Parathyroid adenoma (tissue), 2 donors: ENCODE results near the gene MINDY4.

Source experiments
- H2AFZ ChIP-seq: fragments of 300-600 bp; sonication (generic); one replicate; pipeline ENCODE4 v1.7.0; 2017; ENCODE audit warnings: antibody characterized with exemption, mild to moderate bottlenecking
- H3K27ac ChIP-seq: fragments of 300-600 bp; sonication (generic); one replicate; pipeline ENCODE4 v1.7.0; 2017
- H3K27me3 ChIP-seq: fragments of 300-600 bp; sonication (generic); one replicate; pipeline ENCODE4 v1.7.0; 2017; ENCODE audit warnings: low read length; ENCODE audit not compliant: control insufficient read depth, insufficient read depth
- H3K36me3 ChIP-seq: fragments of 300-600 bp; sonication (generic); one replicate; pipeline ENCODE4 v1.7.0; 2017; ENCODE audit warnings: low read length; ENCODE audit not compliant: control insufficient read depth, insufficient read depth
- H3K4me1 ChIP-seq: fragments of 300-600 bp; sonication (generic); one replicate; pipeline ENCODE4 v1.7.0; 2017; ENCODE audit warnings: control low read depth
- H3K4me2 ChIP-seq: fragments of 300-600 bp; sonication (generic); one replicate; pipeline ENCODE4 v1.7.0; 2017; ENCODE audit warnings: low read length
- H3K4me3 ChIP-seq: fragments of 300-600 bp; sonication (generic); one replicate; pipeline ENCODE4 v1.7.0; 2017; ENCODE audit warnings: low read depth, low read length
- H3K79me2 ChIP-seq: fragments of 300-600 bp; sonication (generic); one replicate; pipeline ENCODE4 v1.7.0; 2017; ENCODE audit warnings: control low read depth
- H3K9ac ChIP-seq: fragments of 300-600 bp; sonication (generic); one replicate; pipeline ENCODE4 v1.7.0; 2017; ENCODE audit warnings: mild to moderate bottlenecking
- H3K9me3 ChIP-seq: fragments of 300-600 bp; sonication (generic); one replicate; pipeline ENCODE4 v1.7.0; 2017; ENCODE audit warnings: low read length; ENCODE audit not compliant: control insufficient read depth
- CTCF ChIP-seq: fragments of 300-600 bp; sonication (generic); IDR thresholded peaks from one replicate; pipeline ENCODE4 v1.7.0; 2017; ENCODE audit warnings: antibody characterized with exemption, mild to moderate bottlenecking
- donor health status: primary hyperparathyroidism.

The MINDY4 gene

DNA sequence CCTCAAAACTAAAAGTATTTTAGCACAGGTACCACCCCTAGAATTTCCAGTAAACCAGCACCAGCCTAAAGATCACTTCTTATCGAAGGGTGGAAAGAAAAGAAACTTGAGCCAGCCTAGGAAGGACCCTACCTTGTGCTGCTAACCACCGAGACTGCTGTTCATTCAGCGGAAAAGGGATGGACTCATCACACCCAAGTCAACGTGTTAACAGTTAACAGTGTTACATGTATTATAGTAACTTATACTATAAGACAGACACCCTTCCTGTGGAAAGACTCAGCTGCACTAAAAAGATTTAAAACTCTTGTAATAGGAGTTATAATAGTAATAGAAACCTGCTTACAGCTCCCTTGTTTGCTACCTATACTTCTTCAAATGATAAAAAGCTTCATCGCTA is 39.8 kb downstream of the MINDY4 start:
- no peaks in the 10 kb centered on the region for H3K9me3 ChIP-seq
- H3K27ac ChIP-seq: no peak overlapping the region
- no peak overlapping the region for H3K4me3 ChIP-seq
- no peaks in the 10 kb centered on the region for H3K79me2 ChIP-seq
- no peaks in the 10 kb centered on the region for H3K4me1 ChIP-seq
- H3K4me2 ChIP-seq: no peak overlapping the region
- TF ChIP-seq CTCF: no peak
- no peak overlapping the region for H2AFZ ChIP-seq
- H3K9ac ChIP-seq: no peak overlapping the region
- H3K36me3 ChIP-seq: no peaks in the 10 kb centered on the region
- H3K27me3 ChIP-seq: no peaks in the 10 kb centered on the region

DNA sequence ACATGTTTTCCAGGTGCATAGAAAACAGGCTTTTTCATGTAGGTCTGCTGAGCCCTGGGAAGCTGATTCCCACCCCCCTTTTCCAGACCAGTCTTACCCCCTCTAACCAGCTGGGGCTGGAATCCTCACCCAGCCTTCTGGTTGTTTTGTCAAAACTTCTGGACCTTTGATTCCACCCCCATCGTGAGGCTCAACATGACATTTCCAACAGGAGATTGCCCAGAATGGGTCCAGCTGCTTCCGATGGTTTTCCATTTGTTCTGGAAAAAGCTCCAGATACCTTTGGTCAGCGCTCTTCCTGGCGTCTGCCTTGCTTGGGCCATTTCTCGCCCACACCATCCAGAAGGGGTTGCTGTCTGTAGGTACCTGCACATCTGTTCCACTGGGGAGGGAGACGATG is 41.5 kb downstream of the MINDY4 start:
- Histone ChIP-seq H3K79me2 (no peaks in the 10 kb centered on the region), H2AFZ (no peak overlapping the region), H3K9ac (no peak overlapping the region), H3K27ac (no peak overlapping the region), H3K27me3 (no peaks in the 10 kb centered on the region), H3K4me2 (no peak overlapping the region), H3K36me3 (no peaks in the 10 kb centered on the region), H3K9me3 (no peaks in the 10 kb centered on the region), H3K4me3 (no peak overlapping the region), H3K4me1 (no peaks in the 10 kb centered on the region)
- no peak for TF ChIP-seq CTCF

- H3K4me3 ChIP-seq: no peak overlapping the region
- H3K27me3 ChIP-seq: no peaks in the 10 kb centered on the region
- no peak overlapping the region for H3K27ac ChIP-seq
- H3K9ac ChIP-seq: no peak overlapping the region
- no peak overlapping the region for H3K4me2 ChIP-seq
- H2AFZ ChIP-seq: no peak overlapping the region
- TF ChIP-seq CTCF: no peak
- H3K4me1 ChIP-seq: no peaks in the 10 kb centered on the region
- no peaks in the 10 kb centered on the region for H3K36me3 ChIP-seq
- no peaks in the 10 kb centered on the region for H3K9me3 ChIP-seq
- no peaks in the 10 kb centered on the region for H3K79me2 ChIP-seq
Observed at GRCh38 chr7:30813466-30813865, 42.2 kb downstream of the MINDY4 start.

GRCh38 chr7:30814700-30815387 is 43.6 kb downstream of the MINDY4 start:
- no peaks in the 10 kb centered on the region for H3K36me3 ChIP-seq
- no peaks in the 10 kb centered on the region for H3K9me3 ChIP-seq
- no peak overlapping the region for H3K27ac ChIP-seq
- no peaks in the 10 kb centered on the region for H3K4me1 ChIP-seq
- no peak overlapping the region for H3K4me3 ChIP-seq
- H3K4me2 ChIP-seq: no peak overlapping the region
- TF ChIP-seq CTCF: no peak
- no peak overlapping the region for H3K9ac ChIP-seq
- H3K27me3 ChIP-seq: no peaks in the 10 kb centered on the region
- H3K79me2 ChIP-seq: no peaks in the 10 kb centered on the region
- no peak overlapping the region for H2AFZ ChIP-seq

- no peak overlapping the region for H3K4me3 ChIP-seq
- H3K4me1 ChIP-seq: no peaks in the 10 kb centered on the region
- H3K79me2 ChIP-seq: no peaks in the 10 kb centered on the region
- peak overlapping the region; percentile 45 for H3K27ac ChIP-seq
- no peaks in the 10 kb centered on the region for H3K27me3 ChIP-seq
- H3K9ac ChIP-seq: no peak overlapping the region
- H3K36me3 ChIP-seq: no peaks in the 10 kb centered on the region
- H3K4me2 ChIP-seq: no peak overlapping the region
- H3K9me3 ChIP-seq: no peaks in the 10 kb centered on the region
- no peak for TF ChIP-seq CTCF
- no peak overlapping the region for H2AFZ ChIP-seq
Observed at GRCh38 chr7:30815388-30815854, 44.2 kb downstream of the MINDY4 start.
